ENCODE data around the gene TMEM8B.
"Not testable (repeated sequence)": the region's sequence is repeated elsewhere in the genome, so short reads cannot be mapped to it uniquely, and the experiment has no call there.

The TMEM8B gene

GRCh38 chr9:35869621-35870216 lies 40.7 kb downstream of the TMEM8B start:
- DNase-seq: no peak

- no peak for DNase-seq
Observed at GRCh38 chr9:35870351-35870923, 41.4 kb downstream of the TMEM8B start, which contains the start of gene OR13J1. Gene OR13J1 (minus strand): TSS chr9:35870401. CDS start chr9:35870401, 0 bp downstream.

GRCh38 chr9:35871545-35871944 lies 42.5 kb downstream of the TMEM8B start:
- DNase-seq: no peak

- DNase-seq: no peak
Observed at GRCh38 chr9:35872505-35872904, 43.5 kb downstream of the TMEM8B start.

GRCh38 chr9:35882263-35882848 lies 53.3 kb downstream of the TMEM8B start:
- peak; percentile 76 for DNase-seq

GRCh38 chr9:35882996-35883395 lies 54.0 kb downstream of the TMEM8B start:
- no peak for DNase-seq

GRCh38 chr9:35884908-35885307 lies 55.9 kb downstream of the TMEM8B start:
- not testable (repeated sequence) for DNase-seq

GRCh38 chr9:35891646-35892045 lies 62.6 kb downstream of the TMEM8B start:
- no peak for DNase-seq

- no peak for DNase-seq
Observed at GRCh38 chr9:35892051-35892450, 63.0 kb downstream of the TMEM8B start.

- no peak for DNase-seq
Observed at GRCh38 chr9:35896570-35896969, 67.5 kb downstream of the TMEM8B start.

GRCh38 chr9:35897376-35898099 lies 68.5 kb downstream of the TMEM8B start:
- DNase-seq: not testable (repeated sequence)

GRCh38 chr9:35898337-35898736 lies 69.3 kb downstream of the TMEM8B start:
- DNase-seq: no peak

GRCh38 chr9:35899021-35899420 lies 70.0 kb downstream of the TMEM8B start:
- DNase-seq: no peak

GRCh38 chr9:35903049-35903448 lies 74.0 kb downstream of the TMEM8B start:
- peak; percentile 3 for DNase-seq

GRCh38 chr9:35904338-35904737 lies 75.3 kb downstream of the TMEM8B start:
- no peak for DNase-seq

- DNase-seq: no peak
Observed at GRCh38 chr9:35905051-35905781, 76.2 kb downstream of the TMEM8B start.

- no peak for DNase-seq
Observed at GRCh38 chr9:35905912-35906679, 77.1 kb downstream of the TMEM8B start, which contains the start of gene HRCT1. Gene HRCT1 (plus strand): TSS chr9:35906202. CDS start chr9:35906288, 86 bp downstream.

GRCh38 chr9:35906923-35907699 lies 78.1 kb downstream of the TMEM8B start:
- no peak for DNase-seq

GRCh38 chr9:35907711-35908503 lies 78.9 kb downstream of the TMEM8B start:
- no peak for DNase-seq

- no peak for DNase-seq
Observed at GRCh38 chr9:35908504-35909125, 79.6 kb downstream of the TMEM8B start.
